HG03354 (cell line): ENCODE results near the gene SLC26A5.
"Not testable (repeated sequence)": the region's sequence is repeated elsewhere in the genome, so short reads cannot be mapped to it uniquely, and the experiment has no call there.

ENCODE experiments used
- ATAC-seq: cut with Tn5 transposase; IDR thresholded peaks from one replicate; pipeline ENCODE4 v1.9.1; 2021; ENCODE audit warnings: mild to moderate bottlenecking; ENCODE audit not compliant: unreplicated experiment, poor library complexity, severe bottlenecking

SLC26A5 gene, protein sequence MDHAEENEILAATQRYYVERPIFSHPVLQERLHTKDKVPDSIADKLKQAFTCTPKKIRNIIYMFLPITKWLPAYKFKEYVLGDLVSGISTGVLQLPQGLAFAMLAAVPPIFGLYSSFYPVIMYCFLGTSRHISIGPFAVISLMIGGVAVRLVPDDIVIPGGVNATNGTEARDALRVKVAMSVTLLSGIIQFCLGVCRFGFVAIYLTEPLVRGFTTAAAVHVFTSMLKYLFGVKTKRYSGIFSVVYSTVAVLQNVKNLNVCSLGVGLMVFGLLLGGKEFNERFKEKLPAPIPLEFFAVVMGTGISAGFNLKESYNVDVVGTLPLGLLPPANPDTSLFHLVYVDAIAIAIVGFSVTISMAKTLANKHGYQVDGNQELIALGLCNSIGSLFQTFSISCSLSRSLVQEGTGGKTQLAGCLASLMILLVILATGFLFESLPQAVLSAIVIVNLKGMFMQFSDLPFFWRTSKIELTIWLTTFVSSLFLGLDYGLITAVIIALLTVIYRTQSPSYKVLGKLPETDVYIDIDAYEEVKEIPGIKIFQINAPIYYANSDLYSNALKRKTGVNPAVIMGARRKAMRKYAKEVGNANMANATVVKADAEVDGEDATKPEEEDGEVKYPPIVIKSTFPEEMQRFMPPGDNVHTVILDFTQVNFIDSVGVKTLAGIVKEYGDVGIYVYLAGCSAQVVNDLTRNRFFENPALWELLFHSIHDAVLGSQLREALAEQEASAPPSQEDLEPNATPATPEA

DNA sequence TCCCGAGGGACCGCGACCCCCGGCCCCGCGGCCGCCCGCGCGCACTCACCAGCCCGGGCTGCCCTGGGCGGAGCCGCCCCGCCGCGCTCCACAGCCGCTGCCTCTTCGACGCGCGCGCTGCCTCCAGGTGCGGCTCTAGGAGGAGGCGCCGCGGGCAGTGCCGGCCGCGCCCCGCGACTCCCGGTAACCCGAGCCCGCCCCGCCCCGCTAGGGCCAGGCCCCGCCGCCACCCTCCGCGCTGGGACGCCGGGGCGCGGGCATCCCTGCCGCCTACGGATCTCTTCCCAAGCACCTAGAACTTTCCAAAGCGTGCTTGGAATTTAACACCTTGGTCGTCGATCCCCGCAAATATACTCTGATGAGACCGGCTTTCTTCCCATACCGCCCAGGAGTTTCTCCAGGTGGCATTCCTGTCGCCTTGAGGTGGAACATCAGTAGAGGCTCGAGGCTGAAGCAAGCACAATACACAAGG, at the start of gene SLC26A5:
Gene SLC26A5, minus strand, starts transcription at position 159 of the 472 bp plus-strand sequence. CDS start 24,693 bp downstream, outside the sequence.
- ATAC-seq, result peak; percentile 54

DNA sequence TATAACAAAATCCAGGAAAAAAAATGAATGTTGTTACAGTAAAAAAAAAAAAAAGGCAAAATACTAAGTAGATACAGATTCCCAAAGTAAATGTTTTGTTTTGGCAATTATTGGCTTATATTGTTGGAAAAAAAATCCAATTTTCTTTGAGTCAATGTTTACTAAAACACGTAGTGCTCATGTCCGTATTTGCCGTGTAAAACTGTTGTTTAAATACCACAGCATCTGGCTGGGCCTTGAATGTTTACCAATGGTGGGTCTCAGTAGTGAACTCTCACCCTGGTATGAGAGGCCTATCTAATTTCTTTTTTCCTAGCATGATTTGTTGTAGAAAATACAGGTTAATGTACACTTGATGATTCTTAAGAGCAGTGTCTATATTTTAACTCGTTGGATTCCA, 41.4 kb upstream of the SLC26A5 start:
- no peak for ATAC-seq

DNA sequence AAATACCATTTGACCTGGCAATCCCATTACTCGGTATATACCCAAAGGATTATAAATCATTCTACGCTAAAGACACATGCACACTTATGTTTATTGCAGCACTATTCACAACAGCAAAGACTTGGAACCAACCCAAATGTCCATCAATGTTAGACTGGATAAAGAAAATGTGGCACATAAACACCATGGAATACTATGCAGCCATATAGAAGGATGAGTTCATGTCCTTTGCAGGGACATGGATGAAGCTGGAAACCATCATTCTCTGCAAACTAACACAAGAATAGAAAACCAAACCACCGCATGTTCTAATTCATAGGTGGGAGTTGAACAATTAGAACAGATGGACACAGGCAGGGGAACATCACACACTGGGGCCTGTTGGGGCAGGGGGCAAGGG, 40.9 kb upstream of the SLC26A5 start:
- ATAC-seq, result not testable (repeated sequence)

DNA sequence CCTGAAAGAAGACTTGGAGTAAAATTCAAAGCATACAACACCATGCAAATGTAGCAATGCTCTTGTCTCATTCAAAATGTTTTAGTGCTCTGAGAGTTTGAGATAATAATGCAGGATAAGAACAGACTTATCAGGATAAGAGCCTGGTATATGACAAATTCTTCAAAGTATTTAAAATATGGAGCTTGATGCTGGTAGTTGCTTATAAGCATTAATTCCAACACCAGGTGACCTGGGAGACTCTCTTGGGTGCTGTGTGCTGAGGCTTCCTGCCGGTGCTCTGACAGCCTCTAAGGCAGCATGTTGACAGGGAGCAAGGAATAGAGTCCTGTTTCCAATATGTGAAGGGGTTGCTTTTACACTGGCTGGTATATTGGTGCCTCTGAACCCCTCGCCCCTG, 34.8 kb upstream of the SLC26A5 start:
- ATAC-seq, result no peak

DNA sequence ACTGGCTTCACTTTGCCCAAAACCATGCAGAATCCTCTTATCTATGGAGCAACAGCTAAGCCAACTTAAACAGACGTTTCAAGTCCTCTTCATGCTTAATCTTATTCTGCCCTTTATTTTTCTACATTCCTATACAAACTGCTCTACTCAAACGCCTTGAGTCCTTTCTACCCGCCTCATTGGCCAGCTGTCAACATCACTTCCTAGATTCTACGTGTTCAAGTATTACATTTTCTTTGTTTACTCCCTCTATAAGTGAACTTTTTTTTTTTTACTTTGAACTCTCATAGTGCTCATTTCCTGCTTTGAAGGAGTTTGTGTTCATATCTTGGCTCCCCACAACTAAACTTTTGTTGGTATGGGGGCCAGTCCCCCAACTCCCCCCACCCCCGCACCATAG, 28.9 kb upstream of the SLC26A5 start:
- no peak for ATAC-seq

DNA sequence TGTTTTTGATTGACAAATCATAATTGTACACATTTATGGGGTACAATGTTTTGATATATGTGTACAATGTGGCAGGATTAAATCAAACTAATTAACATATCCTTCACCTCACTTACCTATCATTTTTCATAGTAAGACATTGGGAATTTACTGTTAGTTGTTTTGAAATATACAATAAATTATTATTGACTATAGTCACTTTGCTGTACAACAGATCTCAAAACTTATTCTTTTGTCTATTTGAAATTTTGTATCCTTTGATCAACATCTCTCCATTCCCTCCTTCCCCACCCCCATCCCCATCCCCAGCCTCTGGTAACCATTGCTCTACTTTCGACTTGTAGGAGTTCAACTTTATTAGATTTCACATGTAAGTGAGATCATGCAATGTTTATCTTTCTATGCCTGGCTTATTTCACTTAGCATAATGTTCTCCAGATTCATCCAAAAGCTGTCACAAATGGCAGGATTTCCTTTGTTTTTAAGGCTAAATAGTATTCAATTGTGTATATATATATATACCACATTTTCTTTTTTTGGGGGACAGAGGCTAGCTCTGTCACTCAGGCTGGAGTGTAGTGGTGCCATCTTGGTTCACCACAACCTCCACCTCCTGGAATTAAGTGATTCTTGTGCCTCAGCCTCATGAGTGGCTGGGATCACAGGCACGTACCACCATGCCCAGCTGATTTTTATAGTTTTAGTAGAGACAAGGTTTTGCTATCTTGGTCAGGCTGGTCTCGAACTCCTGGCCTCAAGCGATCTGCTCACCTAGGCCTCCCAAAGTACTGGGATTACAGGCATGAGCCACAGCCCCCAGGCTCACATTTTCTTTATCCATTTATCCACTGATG, 23.3 kb upstream of the SLC26A5 start:
- no peak for ATAC-seq

DNA sequence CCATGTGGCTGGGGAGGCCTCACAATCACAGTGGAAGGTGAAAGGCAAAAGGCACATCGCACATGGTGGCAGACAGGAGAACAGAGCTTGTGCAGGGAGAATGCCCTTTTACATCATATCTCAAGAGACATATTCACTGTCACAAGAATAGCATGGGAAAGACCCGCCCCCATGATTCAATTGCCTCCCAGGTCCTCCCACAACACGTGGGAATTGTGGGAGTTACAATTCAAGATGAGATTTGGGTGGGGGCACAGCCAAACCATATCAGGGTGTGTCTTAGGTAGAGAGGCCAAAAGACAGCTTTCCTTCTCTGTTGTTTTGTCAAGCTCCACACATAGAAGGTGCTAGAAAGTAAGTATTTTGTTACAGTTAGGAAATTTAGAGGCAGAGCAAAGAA, 20.8 kb upstream of the SLC26A5 start:
- ATAC-seq, result no peak

DNA sequence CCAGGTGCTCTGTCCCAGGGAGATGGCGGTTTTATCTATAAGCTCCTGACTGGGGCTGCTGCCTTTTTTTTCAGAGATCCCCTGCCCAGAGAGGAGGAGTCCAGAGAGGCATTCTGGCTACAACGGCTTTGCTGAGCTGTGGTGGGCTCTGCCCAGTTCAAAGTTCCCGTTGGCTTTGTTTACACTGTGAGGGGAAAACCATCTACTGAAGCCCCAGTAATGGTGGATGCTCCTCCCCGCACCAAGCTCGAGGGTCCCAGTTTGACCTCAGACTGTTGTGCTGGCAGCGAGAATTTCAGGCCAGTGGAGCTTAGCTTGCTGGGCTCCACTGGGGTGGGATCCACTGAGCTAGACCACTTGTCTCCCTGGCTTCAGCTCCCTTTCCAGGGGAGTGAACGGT, 16.4 kb upstream of the SLC26A5 start:
- ATAC-seq, result no peak

DNA sequence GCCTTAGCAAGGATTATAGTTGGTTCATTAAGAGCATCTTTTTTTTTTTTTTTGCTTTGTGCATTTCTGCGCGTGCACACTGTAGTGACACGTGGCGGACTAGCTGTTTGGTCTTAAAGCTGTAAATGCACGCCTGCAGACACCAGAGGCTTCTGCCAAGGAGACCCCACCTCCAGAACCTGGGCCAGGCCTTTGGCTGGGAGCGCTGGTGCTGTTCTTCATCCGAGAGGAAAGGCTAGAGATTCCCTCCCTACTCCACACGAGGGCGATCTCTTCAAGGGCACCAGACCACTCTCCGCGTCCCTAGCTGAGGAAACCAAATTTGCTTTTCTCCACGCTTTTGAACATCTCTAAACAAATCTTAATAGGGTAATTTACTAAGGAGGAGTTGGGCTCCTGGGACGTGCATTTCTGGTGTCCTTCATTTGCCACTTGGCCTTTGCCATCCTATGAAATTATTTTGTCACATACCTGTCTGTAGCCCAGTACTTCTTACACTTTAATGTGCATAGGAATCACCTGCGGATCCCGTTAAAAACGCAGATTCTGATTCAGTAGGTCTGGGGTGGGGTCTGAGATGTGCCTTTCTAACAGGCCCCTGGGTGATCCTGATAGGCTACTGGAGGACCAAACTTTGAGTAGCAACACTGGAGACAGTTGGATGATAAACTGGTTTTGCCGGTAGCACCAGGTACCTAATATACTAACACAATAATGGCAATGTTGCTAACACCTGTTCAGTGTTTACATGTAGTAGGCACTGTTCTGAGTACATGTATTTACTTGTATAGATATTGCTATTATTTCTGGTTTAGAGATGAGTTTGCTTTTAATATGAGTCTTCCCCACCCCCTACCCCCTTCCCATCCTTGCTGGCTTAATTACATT, 1.3 kb upstream of the SLC26A5 start:
- ATAC-seq, result peak; percentile 73

DNA sequence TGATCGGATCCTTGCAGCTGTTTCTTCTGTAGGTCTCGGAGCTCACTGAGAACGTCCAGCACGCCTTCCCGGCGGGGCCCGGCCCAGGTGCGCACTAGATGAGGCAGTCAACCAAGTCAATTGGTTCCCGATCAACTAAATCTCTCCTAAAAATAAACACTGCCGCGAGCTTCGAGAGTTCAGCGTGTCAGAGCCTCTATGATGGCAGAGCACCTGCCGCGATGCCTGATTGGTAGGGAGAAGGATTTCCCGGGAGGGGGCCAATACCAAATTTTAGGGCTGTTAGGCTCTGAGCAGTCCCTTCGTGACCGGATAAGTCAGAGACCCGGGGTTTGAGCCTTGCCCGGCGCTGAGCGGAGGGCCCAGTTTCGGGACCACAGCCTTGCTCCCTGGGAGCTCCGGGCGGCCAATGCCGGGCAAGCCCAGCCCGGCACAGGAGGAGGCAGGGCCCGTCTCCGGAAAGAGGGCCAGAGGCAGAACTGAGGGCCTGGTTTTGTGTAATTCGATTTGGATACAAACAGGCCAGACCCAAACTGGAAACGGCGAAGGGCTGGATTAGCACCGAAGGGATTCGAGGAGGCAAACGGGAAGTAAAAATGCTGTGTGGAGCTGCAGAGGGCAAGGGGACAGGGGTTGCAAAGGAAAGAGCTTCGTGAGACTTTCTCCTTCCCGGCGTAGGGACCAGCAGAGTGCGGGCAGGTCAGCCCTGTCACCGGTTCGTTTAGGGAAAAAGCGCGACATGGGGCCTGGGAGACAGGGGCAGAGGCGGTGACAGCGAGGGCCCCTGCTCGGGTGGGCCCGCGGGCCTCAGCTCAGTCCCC, 569 bp downstream of the SLC26A5 start:
- ATAC-seq, result no peak

DNA sequence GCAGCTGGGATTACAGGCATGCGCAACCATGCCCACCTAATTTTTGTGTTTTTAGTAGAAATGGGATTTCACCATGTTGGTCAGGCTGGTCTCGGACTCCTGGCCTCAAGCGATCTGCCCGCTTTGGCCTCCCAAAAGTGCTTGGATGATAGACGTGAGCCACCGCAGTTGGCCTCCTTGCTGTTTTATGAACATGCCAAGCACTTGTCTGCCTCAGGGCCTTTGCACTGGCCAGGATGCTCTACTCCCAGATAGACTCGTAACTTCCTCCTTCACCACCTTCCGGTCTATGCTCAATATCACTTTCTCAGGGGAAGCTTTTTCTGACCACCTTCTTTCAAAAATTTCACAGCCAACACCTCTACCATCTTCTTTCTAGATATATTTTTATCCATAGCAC, 6.3 kb downstream of the SLC26A5 start:
- no peak for ATAC-seq

DNA sequence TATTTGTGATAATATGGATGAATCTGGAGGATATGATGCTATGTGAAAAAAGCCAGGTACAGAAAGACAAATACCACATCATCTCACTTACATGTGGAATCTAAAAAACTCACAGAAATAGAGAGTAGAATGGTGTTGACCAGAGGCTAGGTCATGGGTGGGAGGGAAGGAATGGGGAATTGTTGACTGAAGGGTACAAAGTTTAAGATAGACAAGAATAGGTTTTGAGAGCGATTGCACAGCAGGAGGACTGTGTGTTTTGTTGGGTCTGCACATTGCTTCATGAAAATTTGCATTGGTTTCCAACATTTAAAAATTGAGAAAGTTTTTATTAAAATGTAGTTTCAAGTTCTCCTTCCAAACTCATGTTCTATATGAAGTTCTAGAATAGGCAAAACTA, 8.4 kb downstream of the SLC26A5 start:
- ATAC-seq, result no peak

DNA sequence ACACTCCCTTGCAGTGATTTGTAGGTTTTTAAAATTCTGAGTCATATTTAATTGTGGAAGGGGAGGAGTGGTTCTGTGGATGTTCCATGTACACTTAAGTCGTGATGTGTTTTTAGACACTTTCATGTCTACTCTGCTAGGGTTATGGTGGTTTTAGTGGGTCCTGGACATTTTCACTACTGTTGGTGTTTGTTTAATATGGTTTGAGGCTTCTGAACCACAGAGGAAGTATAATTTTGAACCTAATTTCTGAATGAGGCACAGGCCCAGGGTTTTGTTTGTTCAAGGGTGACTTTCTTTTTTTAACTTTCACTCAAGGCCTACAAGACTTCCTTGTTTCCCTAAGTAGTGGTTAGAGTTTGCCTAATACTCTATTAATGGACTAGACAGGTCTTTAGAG, 13.3 kb downstream of the SLC26A5 start:
- no peak for ATAC-seq

DNA sequence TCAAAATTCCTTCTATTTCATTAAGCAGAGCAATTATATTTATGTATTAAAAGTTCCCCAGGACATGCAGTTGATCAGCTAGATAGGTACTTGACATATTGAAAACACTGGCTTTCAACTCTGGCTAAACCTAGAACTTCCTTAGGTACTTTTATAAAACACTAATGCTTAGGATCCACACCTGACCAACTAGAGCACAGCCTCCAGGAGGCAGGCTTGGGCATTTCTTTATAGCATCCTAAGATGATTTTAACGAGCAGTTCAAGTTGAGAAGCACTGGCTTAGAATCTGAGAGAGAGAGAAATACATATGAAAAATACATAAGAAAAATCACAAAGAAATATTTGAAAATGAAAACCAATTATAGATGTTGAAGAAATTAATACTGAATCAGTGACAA, 20.8 kb downstream of the SLC26A5 start:
- no peak for ATAC-seq

DNA sequence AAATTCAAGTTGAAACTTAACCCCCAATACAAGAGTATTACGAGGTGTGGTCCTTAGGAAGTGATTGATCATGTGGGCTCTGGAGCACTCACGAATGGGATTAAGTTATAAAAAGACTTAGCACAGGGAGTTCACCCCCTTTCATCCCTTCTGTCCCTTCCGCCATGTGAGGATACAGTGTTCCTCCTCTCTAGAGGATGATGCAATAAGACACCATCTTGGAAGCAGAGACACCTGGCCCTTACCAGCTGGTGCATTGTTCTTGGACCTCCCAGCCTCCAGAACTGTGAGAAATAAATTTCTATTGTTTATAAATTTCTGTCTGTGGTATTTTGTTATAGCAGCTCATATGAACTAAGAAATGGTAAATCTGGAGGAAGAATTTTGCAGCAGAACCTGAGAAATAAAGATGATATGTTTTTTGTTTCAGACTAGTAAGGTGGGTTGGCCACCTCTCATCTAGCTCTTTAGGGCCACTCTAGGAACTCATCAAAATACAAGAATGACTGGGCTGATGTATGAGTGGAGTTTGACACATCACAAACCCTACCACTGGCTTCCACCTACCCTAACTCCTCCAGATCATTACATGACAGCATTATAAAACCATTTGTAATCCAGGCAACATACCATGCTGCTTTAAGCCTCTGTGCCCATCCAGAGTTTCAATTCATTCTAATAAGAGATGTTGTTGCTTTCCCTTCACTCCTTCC, 22.4 kb downstream of the SLC26A5 start:
- no peak for ATAC-seq

DNA sequence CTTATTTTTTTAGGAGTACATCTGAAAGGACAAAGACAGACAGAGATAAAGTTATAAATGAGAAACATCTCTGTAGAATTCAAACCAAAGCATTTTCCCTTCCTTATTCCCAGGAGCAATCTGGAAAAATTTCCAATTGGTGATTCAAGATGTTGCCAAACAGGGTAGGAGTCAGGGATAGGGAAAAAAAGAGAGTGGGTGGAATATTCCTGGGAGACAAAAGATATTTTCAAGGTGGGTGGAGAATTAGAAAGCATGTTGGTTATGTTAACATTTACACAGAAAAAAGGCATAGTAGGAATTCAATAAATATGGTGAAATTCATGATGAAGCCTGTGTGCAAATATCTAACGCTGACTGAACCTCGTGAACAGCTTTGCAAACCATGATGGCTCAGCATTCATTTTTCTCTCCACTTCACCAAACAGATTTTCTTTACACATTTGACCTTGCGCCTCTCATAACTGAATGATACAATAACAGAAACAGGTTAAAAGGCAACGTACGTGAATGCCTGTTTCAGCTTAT, 25.1 kb downstream of the SLC26A5 start:
- ATAC-seq, result no peak

DNA sequence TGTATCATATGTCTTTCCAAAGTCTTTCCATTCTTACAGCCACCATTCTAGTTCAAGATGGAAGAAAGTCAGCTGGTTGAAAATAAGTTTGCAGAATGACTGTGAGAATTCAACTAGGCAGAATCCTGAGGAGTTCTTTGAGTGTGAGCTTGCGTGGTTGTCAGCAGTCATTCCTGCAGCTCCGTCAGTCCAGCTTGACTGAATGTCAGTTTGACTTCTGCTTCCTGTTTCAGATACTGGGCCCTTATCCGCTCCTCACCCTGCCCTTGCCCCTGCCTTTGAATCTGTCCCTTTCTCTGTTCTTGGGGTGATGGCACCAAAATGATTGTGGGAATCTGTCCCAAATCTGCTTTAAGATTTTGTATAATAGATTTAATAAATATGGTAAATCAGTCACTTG, 27.8 kb downstream of the SLC26A5 start:
- no peak for ATAC-seq

DNA sequence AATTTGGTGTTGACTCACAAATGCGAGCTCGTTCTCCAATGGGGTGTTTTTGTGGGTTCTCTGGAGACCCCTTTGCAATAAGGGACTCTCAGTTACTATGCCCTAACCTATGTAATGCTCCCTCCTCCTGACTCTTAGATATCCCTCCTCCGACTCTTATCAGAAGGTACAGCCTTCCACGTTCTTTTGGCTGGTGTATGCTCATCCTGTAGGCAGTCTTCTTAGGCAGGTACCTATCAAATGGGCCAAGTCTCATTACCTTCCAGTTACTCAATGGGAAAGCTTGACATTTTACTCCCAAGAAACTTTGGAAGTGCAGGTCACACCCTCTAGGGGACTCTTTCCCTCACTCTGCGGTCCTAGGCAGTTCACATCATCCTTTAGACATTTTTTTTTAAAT, 32.6 kb downstream of the SLC26A5 start:
- no peak for ATAC-seq
